Loucy (cell line): ENCODE data around the gene CYYR1.

Experiments used
- EZH2phosphoT487 ChIP-seq: fragments of 200-600 bp; IDR thresholded peaks from 2 replicates; pipeline ENCODE4 v1.6.1; 2018; ENCODE audit warnings: antibody characterized with exemption, mild to moderate bottlenecking, moderate library complexity, borderline replicate concordance
- TF ChIP-seq, protein P1 (sequence below): fragments of 200-600 bp; sonication (generic); conservative IDR thresholded peaks from 2 replicates; pipeline ENCODE4 v1.5.1; 2014; ENCODE audit warnings: mild to moderate bottlenecking, antibody characterized with exemption, low read length

- TF ChIP-seq, protein P1, sequence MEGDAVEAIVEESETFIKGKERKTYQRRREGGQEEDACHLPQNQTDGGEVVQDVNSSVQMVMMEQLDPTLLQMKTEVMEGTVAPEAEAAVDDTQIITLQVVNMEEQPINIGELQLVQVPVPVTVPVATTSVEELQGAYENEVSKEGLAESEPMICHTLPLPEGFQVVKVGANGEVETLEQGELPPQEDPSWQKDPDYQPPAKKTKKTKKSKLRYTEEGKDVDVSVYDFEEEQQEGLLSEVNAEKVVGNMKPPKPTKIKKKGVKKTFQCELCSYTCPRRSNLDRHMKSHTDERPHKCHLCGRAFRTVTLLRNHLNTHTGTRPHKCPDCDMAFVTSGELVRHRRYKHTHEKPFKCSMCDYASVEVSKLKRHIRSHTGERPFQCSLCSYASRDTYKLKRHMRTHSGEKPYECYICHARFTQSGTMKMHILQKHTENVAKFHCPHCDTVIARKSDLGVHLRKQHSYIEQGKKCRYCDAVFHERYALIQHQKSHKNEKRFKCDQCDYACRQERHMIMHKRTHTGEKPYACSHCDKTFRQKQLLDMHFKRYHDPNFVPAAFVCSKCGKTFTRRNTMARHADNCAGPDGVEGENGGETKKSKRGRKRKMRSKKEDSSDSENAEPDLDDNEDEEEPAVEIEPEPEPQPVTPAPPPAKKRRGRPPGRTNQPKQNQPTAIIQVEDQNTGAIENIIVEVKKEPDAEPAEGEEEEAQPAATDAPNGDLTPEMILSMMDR = no peak
- TF ChIP-seq EZH2phosphoT487 = no peak
Observed at GRCh38 chr21:26425576-26425975, 147.5 kb downstream of the CYYR1 start.
